NT2/D1 (cell line): Measurements from ENCODE around the gene DSG3.

Source experiments
- DNase-seq: peaks from one replicate; pipeline ENCODE4 v3.0.0-alpha.2; 2011; ENCODE audit warnings: low read depth, low spot score
- H3K27me3 ChIP-seq: 2 replicates; pipeline ENCODE4 v1.6.0; 2011; ENCODE audit warnings: mild to moderate bottlenecking; ENCODE audit not compliant: insufficient read length, insufficient read depth
- H3K36me3 ChIP-seq: 2 replicates; pipeline ENCODE4 v1.6.1; 2011; ENCODE audit warnings: mild to moderate bottlenecking, low read length, mixed read lengths; ENCODE audit not compliant: insufficient read depth, insufficient read length
- H3K4me1 ChIP-seq: 2 replicates; pipeline ENCODE4 v1.5.1; 2011; ENCODE audit not compliant: insufficient read depth, insufficient read length
- H3K4me3 ChIP-seq: 2 replicates; pipeline ENCODE4 v1.5.1; 2011; ENCODE audit warnings: low read depth; ENCODE audit not compliant: insufficient read length
- H3K9ac ChIP-seq: 2 replicates; pipeline ENCODE4 v1.6.0; 2011; ENCODE audit warnings: low read depth; ENCODE audit not compliant: insufficient read length
- H3K9me3 ChIP-seq: 2 replicates; pipeline ENCODE4 v1.5.1; 2011; ENCODE audit warnings: mild to moderate bottlenecking, low read length; ENCODE audit not compliant: insufficient read depth
- SUZ12 ChIP-seq: IDR thresholded peaks from 2 replicates; pipeline ENCODE4 v1.6.1; 2011; ENCODE audit not compliant: insufficient read length, insufficient read depth; ENCODE audit errors: extremely low read depth
- YY1 ChIP-seq: IDR thresholded peaks from 2 replicates; pipeline ENCODE4 v1.6.1; 2011; ENCODE audit not compliant: insufficient read length, insufficient read depth
- ZNF274 ChIP-seq: IDR thresholded peaks from 2 replicates; pipeline ENCODE4 v1.6.1; 2011; ENCODE audit warnings: mild to moderate bottlenecking, low read depth, low read length

DSG3 gene

GRCh38 chr18:31447530-31448191 is at the start of gene DSG3:
DSG3 (plus strand) TSS chr18:31447741; CDS start chr18:31447878, 137 bp downstream.
- H3K4me3 ChIP-seq: no peak within 1 kb of the TSS
- no peaks in the 10 kb centered on the region for H3K27me3 ChIP-seq
- H3K9ac ChIP-seq: no peak within 1 kb of the TSS
- no peaks in the 10 kb centered on the region for H3K4me1 ChIP-seq
- no peaks in the 10 kb centered on the region for H3K9me3 ChIP-seq
- no peak for DNase-seq
- no peaks in the 10 kb centered on the region for H3K36me3 ChIP-seq
- no peak for TF ChIP-seq SUZ12
- no peak for TF ChIP-seq YY1
- TF ChIP-seq ZNF274: no peak

GRCh38 chr18:31398191-31398590 is 49.4 kb upstream of the DSG3 start:
- Histone ChIP-seq H3K4me1 (no peaks in the 10 kb centered on the region), H3K36me3 (no peaks in the 10 kb centered on the region), H3K4me3 (no peak overlapping the region), H3K9ac (no peak overlapping the region), H3K9me3 (no peaks in the 10 kb centered on the region), H3K27me3 (no peaks in the 10 kb centered on the region)
- DNase-seq: no peak
- TF ChIP-seq ZNF274: no peak
- TF ChIP-seq YY1: no peak
- TF ChIP-seq SUZ12: no peak

- Histone ChIP-seq H3K9me3 (no peaks in the 10 kb centered on the region), H3K4me3 (no peak overlapping the region), H3K27me3 (no peaks in the 10 kb centered on the region), H3K36me3 (no peaks in the 10 kb centered on the region), H3K4me1 (no peaks in the 10 kb centered on the region), H3K9ac (no peak overlapping the region)
- no peak for TF ChIP-seq SUZ12
- TF ChIP-seq ZNF274: no peak
- no peak for TF ChIP-seq YY1
- no peak for DNase-seq
Observed at GRCh38 chr18:31399306-31400032, 48.1 kb upstream of the DSG3 start.

GRCh38 chr18:31401156-31402025 is 46.1 kb upstream of the DSG3 start:
- H3K27me3 ChIP-seq: no peaks in the 10 kb centered on the region
- H3K4me3 ChIP-seq: no peak overlapping the region
- H3K9me3 ChIP-seq: no peaks in the 10 kb centered on the region
- DNase-seq: no peak
- H3K36me3 ChIP-seq: no peaks in the 10 kb centered on the region
- no peak overlapping the region for H3K9ac ChIP-seq
- no peak for TF ChIP-seq SUZ12
- H3K4me1 ChIP-seq: no peaks in the 10 kb centered on the region

- Histone ChIP-seq H3K36me3 (no peaks in the 10 kb centered on the region), H3K9ac (no peak overlapping the region), H3K4me3 (no peak overlapping the region), H3K9me3 (no peaks in the 10 kb centered on the region), H3K4me1 (no peaks in the 10 kb centered on the region), H3K27me3 (no peaks in the 10 kb centered on the region)
- DNase-seq: no peak
- TF ChIP-seq YY1 (no peak), SUZ12 (no peak), ZNF274 (no peak)
Observed at GRCh38 chr18:31402026-31402373, 45.5 kb upstream of the DSG3 start.

GRCh38 chr18:31403409-31403808 is 44.1 kb upstream of the DSG3 start:
- no peaks in the 10 kb centered on the region for H3K4me1 ChIP-seq
- H3K27me3 ChIP-seq: no peaks in the 10 kb centered on the region
- no peaks in the 10 kb centered on the region for H3K36me3 ChIP-seq
- no peaks in the 10 kb centered on the region for H3K9me3 ChIP-seq
- H3K4me3 ChIP-seq: no peak overlapping the region
- no peak for DNase-seq
- H3K9ac ChIP-seq: no peak overlapping the region
- no peak for TF ChIP-seq ZNF274
- TF ChIP-seq SUZ12: no peak
- no peak for TF ChIP-seq YY1

GRCh38 chr18:31407649-31408048 is 39.9 kb upstream of the DSG3 start:
- no peaks in the 10 kb centered on the region for H3K36me3 ChIP-seq
- TF ChIP-seq YY1 (no peak), ZNF274 (no peak), SUZ12 (no peak)
- DNase-seq: no peak

More at GRCh38 chr18:31407649-31408048, 39.9 kb upstream of the DSG3 start:
- Histone ChIP-seq H3K9ac (no peak overlapping the region), H3K4me1 (no peaks in the 10 kb centered on the region), H3K9me3 (no peaks in the 10 kb centered on the region), H3K4me3 (no peak overlapping the region), H3K27me3 (no peaks in the 10 kb centered on the region)
